HepG2 (cell line): Measurements from ENCODE around the gene SIAH2. TPM values are rescaled to one million over a fixed set of nuclear protein-coding genes. Genes with fewer than 3 reads are reported as not detected.
A peak's percentile ranks its signal among the peaks of the same experiment; 100 is the strongest.

Source experiments
- AGO1 ChIP-seq: fragments of 200-400 bp; formaldehyde crosslinking; IDR thresholded peaks from 2 replicates; pipeline ENCODE4 v1.6.1; 2017; ENCODE audit warnings: mild to moderate bottlenecking, low read depth, low read length, moderate library complexity; ENCODE audit not compliant: poor library complexity, severe bottlenecking
- ARID4A ChIP-seq: sonication (generic); formaldehyde crosslinking; IDR thresholded peaks from 2 replicates; pipeline ENCODE4 v1.5.0; 2020; ENCODE audit warnings: mild to moderate bottlenecking, missing genetic modification reagents, borderline replicate concordance
- ARNT2 ChIP-seq: sonication (generic); formaldehyde crosslinking; IDR thresholded peaks from 2 replicates; pipeline ENCODE4 v1.8.0; 2022; ENCODE audit warnings: mild to moderate bottlenecking, low read depth, missing genetic modification reagents, moderate library complexity
- ETS1 ChIP-seq: sonication (generic); formaldehyde crosslinking; IDR thresholded peaks from 2 replicates; pipeline ENCODE4 v1.4.0; 2020; ENCODE audit warnings: missing genetic modification reagents
- FOXA3 ChIP-seq: IDR thresholded peaks from 2 replicates; pipeline ENCODE4 v1.6.1; 2016; ENCODE audit warnings: missing genetic modification reagents, missing compliant biosample characterization
- HDAC2 ChIP-seq: sonication (generic); formaldehyde crosslinking; IDR thresholded peaks from 2 replicates; pipeline ENCODE4 v1.4.0; 2020; ENCODE audit warnings: missing genetic modification reagents
- HES4 ChIP-seq: sonication (generic); formaldehyde crosslinking; IDR thresholded peaks from 2 replicates; pipeline ENCODE4 v1.9.0; 2021; ENCODE audit warnings: mild to moderate bottlenecking, missing genetic modification reagents, borderline replicate concordance
- HNF4A ChIP-seq: sonication (generic); formaldehyde crosslinking; IDR thresholded peaks from 2 replicates; pipeline ENCODE4 v1.4.0; 2020; ENCODE audit warnings: missing genetic modification reagents
- KAT7 ChIP-seq: IDR thresholded peaks from 2 replicates; pipeline ENCODE4 v1.6.1; 2018; ENCODE audit warnings: borderline replicate concordance, missing compliant biosample characterization
- MEIS2 ChIP-seq: sonication (generic); formaldehyde crosslinking; IDR thresholded peaks from 2 replicates; pipeline ENCODE4 v1.9.0; 2021; ENCODE audit warnings: mild to moderate bottlenecking, missing genetic modification reagents
- MXI1 ChIP-seq: IDR thresholded peaks from 3 replicates; pipeline ENCODE4 v1.6.1; 2012; ENCODE audit warnings: low read depth, low read length, inconsistent platforms, borderline replicate concordance
- MYPOP ChIP-seq: sonication (generic); formaldehyde crosslinking; IDR thresholded peaks from 2 replicates; pipeline ENCODE4 v1.8.1; 2023; ENCODE audit warnings: mild to moderate bottlenecking, moderate library complexity, missing genetic modification reagents
- TCF7L2 ChIP-seq: IDR thresholded peaks from 2 replicates; pipeline ENCODE4 v1.6.1; 2011; ENCODE audit warnings: mild to moderate bottlenecking, low read depth, low read length, moderate library complexity
- TEAD3 ChIP-seq: optimal IDR thresholded peaks from 2 replicates; pipeline ENCODE3; 2016; ENCODE audit warnings: borderline replicate concordance
- YEATS2 ChIP-seq: sonication (generic); formaldehyde crosslinking; IDR thresholded peaks from 2 replicates; pipeline ENCODE4 v1.4.0; 2020; ENCODE audit warnings: missing genetic modification reagents, borderline replicate concordance
- ZBTB25 ChIP-seq: IDR thresholded peaks from 2 replicates; pipeline ENCODE4 v1.6.1; 2018; ENCODE audit warnings: missing genetic modification reagents
- ZBTB4 ChIP-seq: sonication (generic); formaldehyde crosslinking; IDR thresholded peaks from 2 replicates; pipeline ENCODE4 v1.4.0; 2020; ENCODE audit warnings: missing genetic modification reagents, mild to moderate bottlenecking, borderline replicate concordance
- ZNF263 ChIP-seq: sonication (generic); formaldehyde crosslinking; IDR thresholded peaks from 2 replicates; pipeline ENCODE4 v1.4.0; 2020; ENCODE audit warnings: missing genetic modification reagents
- ZNF703 ChIP-seq: sonication (generic); formaldehyde crosslinking; IDR thresholded peaks from 2 replicates; pipeline ENCODE4 v1.5.1; 2020; ENCODE audit warnings: missing genetic modification reagents, mild to moderate bottlenecking, moderate library complexity, borderline replicate concordance
- polyA plus RNA-seq, 8 experiments: library from polyadenylated mRNA; depleted of rRNA in 3 of 8; stranded (reverse) in 7 of 8; unstranded in 1 of 8; fragments of >200 nt; fragmentation: Illumina TruSeq in 4 of 8; extraction: Trizol in 4 of 8; gene quantifications; 2 replicates each; pipeline versions ENCODE4 v1.2.1 to v1.2.3, GENCODE V29; 2011 to 2016; ENCODE audit warnings: low read depth in 4 of 8, missing spikeins in 1 of 8, mixed read lengths in 1 of 8; ENCODE audit not compliant: insufficient read depth in 1 of 8
- total RNA-seq, 5 experiments: library from RNA; depleted of rRNA; stranded (reverse); fragments of >200 nt; fragmentation: Illumina TruSeq; extraction: Trizol; gene quantifications; 2 replicates each; pipeline ENCODE4 v1.2.3, GENCODE V29; 2016; ENCODE audit warnings: low read depth in 1 of 5

Gene SIAH2
- total and polyA plus RNA-seq, 2 of the 13 experiments (the other 11 are each of a cell fraction or from before 2014, with no cell fraction given) = 71.8 to 117 TPM

GRCh38 chr3:150779402-150779858 lies 16.5 kb upstream of the SIAH2 start (continued):
- peak; percentile 48; the same call in 1 of the 2 replicates for TF ChIP-seq ZBTB4
- TF ChIP-seq HDAC2 = peak; percentile 41; the same call in 1 of the 2 replicates
- TF ChIP-seq ZBTB25 (CRISPR knock-in tag) = no peak
- TF ChIP-seq ZNF263 (CRISPR knock-in tag) = no peak
- TF ChIP-seq TCF7L2 = no peak
- no peak for TF ChIP-seq MEIS2 (CRISPR knock-in tag)
- TF ChIP-seq MXI1 = no peak
- TF ChIP-seq FOXA3 (CRISPR knock-in tag) = peak; percentile 22; the same call in 1 of the 2 replicates
- TF ChIP-seq TEAD3 (CRISPR knock-in tag) = peak; percentile 62
- no peak for TF ChIP-seq AGO1
- TF ChIP-seq ZNF703 (CRISPR knock-in tag) = no peak
- no peak for TF ChIP-seq ETS1 (CRISPR knock-in tag)
- TF ChIP-seq ARNT2 (CRISPR knock-in tag) = no peak
- 0 out of 2 replicates have a peak, but pooled peaks have one; percentile 26 for TF ChIP-seq YEATS2
- TF ChIP-seq HES4 = no peak
- no peak for TF ChIP-seq MYPOP (CRISPR knock-in tag)
- no peak for TF ChIP-seq KAT7 (CRISPR knock-in tag)
- peak; percentile 37; the same call in 1 of the 2 replicates for TF ChIP-seq ARID4A (CRISPR knock-in tag)
- TF ChIP-seq HNF4A = 0 out of 2 replicates have a peak, but pooled peaks have one; percentile 23
